Measurements from ENCODE around the gene HSDL2. TPM values are rescaled to one million over a fixed set of nuclear protein-coding genes. Genes with fewer than 3 reads are reported as not detected.

Gene HSDL2
- total and polyA plus RNA-seq, 10 of the 15 experiments (the other 5 are each of a cell fraction or from before 2014, with no cell fraction given) = 20.9 to 46.1 (median 27.0) TPM

DNA sequence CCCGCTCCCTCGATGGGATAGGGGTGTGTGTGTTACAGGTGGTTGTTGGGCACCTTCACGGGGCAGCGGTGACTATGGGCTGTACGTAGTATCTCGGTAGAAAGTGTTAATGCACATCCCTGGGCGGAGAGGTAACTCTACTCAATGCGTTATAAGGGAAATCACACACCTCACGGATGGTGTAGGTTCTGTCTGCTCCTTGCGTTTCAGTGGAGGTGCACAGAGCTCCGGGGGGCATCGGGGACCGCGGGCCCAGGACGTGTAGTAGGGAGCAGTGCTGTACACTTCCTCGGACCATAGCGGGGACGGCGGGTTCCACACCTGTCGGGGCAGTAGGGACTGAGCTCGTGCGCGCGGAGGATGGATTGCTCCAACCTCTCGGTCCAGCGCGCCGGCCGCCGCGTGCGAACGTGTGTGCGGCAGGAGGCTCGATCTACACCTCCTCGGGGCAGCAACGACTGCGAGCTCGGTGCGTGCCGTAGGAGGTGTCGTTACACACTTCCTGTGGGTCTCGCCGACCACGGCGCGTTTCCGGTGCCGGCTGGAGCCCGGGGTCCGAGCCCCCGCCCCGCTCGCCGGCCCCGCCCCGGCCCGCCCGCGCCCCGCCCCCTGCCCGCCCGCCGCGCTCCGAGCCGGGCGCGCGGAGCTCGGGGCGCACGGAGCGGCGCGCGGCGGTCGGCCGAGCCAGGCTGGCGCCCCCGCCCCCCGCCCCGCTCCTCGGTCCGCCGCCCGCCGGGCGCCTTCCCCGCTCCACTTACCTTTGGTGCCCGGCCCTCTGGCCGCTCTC, 106.5 kb downstream of the HSDL2 start, which contains the start of gene KIAA1958 (continued):
- TF ChIP-seq, protein P1, sequence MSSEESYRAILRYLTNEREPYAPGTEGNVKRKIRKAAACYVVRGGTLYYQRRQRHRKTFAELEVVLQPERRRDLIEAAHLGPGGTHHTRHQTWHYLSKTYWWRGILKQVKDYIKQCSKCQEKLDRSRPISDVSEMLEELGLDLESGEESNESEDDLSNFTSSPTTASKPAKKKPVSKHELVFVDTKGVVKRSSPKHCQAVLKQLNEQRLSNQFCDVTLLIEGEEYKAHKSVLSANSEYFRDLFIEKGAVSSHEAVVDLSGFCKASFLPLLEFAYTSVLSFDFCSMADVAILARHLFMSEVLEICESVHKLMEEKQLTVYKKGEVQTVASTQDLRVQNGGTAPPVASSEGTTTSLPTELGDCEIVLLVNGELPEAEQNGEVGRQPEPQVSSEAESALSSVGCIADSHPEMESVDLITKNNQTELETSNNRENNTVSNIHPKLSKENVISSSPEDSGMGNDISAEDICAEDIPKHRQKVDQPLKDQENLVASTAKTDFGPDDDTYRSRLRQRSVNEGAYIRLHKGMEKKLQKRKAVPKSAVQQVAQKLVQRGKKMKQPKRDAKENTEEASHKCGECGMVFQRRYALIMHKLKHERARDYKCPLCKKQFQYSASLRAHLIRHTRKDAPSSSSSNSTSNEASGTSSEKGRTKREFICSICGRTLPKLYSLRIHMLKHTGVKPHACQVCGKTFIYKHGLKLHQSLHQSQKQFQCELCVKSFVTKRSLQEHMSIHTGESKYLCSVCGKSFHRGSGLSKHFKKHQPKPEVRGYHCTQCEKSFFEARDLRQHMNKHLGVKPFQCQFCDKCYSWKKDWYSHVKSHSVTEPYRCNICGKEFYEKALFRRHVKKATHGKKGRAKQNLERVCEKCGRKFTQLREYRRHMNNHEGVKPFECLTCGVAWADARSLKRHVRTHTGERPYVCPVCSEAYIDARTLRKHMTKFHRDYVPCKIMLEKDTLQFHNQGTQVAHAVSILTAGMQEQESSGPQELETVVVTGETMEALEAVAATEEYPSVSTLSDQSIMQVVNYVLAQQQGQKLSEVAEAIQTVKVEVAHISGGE (CRISPR knock-in tag; IDR thresholded peaks at IDR 0.05) = 0 out of 2 replicates have a peak, but pooled peaks have one; percentile 34
- TF ChIP-seq RAD51 (IDR thresholded peaks at IDR 0.05) (no peak), CREB1 (IDR thresholded peaks at IDR 0.05; ENCODE audit: low read depth) (peak; percentile 82), JUNB (IDR thresholded peaks at IDR 0.05) (no peak), EGR1 (IDR thresholded peaks at IDR 0.05; ENCODE audit: borderline replicate concordance in 1 of 2, low read depth in 2 of 2, low read length in 2 of 2) (peak in 1 of 2 experiments; percentile 32; a peak in 1 of 3 replicates), PML (IDR thresholded peaks at IDR 0.05; ENCODE audit: low read length) (peak; percentile 65; the same call in 1 of the 2 replicates), BACH1 (IDR thresholded peaks at IDR 0.05; ENCODE audit: borderline replicate concordance) (peak; percentile 54; the same call in 1 of the 2 replicates), ZNF622 (IDR thresholded peaks at IDR 0.05) (no peak)
- TF ChIP-seq, protein P2, sequence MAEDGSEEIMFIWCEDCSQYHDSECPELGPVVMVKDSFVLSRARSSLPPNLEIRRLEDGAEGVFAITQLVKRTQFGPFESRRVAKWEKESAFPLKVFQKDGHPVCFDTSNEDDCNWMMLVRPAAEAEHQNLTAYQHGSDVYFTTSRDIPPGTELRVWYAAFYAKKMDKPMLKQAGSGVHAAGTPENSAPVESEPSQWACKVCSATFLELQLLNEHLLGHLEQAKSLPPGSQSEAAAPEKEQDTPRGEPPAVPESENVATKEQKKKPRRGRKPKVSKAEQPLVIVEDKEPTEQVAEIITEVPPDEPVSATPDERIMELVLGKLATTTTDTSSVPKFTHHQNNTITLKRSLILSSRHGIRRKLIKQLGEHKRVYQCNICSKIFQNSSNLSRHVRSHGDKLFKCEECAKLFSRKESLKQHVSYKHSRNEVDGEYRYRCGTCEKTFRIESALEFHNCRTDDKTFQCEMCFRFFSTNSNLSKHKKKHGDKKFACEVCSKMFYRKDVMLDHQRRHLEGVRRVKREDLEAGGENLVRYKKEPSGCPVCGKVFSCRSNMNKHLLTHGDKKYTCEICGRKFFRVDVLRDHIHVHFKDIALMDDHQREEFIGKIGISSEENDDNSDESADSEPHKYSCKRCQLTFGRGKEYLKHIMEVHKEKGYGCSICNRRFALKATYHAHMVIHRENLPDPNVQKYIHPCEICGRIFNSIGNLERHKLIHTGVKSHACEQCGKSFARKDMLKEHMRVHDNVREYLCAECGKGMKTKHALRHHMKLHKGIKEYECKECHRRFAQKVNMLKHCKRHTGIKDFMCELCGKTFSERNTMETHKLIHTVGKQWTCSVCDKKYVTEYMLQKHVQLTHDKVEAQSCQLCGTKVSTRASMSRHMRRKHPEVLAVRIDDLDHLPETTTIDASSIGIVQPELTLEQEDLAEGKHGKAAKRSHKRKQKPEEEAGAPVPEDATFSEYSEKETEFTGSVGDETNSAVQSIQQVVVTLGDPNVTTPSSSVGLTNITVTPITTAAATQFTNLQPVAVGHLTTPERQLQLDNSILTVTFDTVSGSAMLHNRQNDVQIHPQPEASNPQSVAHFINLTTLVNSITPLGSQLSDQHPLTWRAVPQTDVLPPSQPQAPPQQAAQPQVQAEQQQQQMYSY (CRISPR knock-in tag; IDR thresholded peaks at IDR 0.05) = no peak
- TF ChIP-seq, protein P3, sequence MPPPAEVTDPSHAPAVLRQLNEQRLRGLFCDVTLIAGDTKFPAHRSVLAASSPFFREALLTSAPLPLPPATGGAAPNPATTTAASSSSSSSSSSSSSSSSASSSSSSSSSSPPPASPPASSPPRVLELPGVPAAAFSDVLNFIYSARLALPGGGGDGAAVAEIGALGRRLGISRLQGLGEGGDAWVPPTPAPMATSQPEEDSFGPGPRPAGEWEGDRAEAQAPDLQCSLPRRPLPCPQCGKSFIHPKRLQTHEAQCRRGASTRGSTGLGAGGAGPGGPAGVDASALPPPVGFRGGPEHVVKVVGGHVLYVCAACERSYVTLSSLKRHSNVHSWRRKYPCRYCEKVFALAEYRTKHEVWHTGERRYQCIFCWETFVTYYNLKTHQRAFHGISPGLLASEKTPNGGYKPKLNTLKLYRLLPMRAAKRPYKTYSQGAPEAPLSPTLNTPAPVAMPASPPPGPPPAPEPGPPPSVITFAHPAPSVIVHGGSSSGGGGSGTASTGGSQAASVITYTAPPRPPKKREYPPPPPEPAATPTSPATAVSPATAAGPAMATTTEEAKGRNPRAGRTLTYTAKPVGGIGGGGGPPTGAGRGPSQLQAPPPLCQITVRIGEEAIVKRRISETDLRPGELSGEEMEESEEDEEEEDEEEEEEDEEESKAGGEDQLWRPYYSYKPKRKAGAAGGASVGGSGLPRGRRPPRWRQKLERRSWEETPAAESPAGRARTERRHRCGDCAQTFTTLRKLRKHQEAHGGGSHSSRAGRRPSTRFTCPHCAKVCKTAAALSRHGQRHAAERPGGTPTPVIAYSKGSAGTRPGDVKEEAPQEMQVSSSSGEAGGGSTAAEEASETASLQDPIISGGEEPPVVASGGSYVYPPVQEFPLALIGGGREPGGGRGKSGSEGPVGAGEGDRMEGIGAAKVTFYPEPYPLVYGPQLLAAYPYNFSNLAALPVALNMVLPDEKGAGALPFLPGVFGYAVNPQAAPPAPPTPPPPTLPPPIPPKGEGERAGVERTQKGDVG (CRISPR knock-in tag; IDR thresholded peaks at IDR 0.05) = no peak
- TF ChIP-seq, protein P4, sequence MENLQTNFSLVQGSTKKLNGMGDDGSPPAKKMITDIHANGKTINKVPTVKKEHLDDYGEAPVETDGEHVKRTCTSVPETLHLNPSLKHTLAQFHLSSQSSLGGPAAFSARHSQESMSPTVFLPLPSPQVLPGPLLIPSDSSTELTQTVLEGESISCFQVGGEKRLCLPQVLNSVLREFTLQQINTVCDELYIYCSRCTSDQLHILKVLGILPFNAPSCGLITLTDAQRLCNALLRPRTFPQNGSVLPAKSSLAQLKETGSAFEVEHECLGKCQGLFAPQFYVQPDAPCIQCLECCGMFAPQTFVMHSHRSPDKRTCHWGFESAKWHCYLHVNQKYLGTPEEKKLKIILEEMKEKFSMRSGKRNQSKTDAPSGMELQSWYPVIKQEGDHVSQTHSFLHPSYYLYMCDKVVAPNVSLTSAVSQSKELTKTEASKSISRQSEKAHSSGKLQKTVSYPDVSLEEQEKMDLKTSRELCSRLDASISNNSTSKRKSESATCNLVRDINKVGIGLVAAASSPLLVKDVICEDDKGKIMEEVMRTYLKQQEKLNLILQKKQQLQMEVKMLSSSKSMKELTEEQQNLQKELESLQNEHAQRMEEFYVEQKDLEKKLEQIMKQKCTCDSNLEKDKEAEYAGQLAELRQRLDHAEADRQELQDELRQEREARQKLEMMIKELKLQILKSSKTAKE (IDR thresholded peaks at IDR 0.05; ENCODE audit: low read depth, poor library complexity, severe bottlenecking) = no peak
